ENCODE measurements around the gene SERPINB10. TPM values are rescaled to one million over a fixed set of nuclear protein-coding genes. Genes with fewer than 3 reads are reported as not detected.

SERPINB10 gene
- total RNA-seq = not detected

- DNase-seq (ENCODE audit: low spot score) (no peak), ATAC-seq (no peak)
Observed at GRCh38 chr18:63907664-63908063, at the start of gene SERPINB10. Gene SERPINB10, plus strand, starts transcription at chr18:63907958. Its CDS starts 7,553 bp downstream, at chr18:63915511.

- no peak for ATAC-seq
- no peak for DNase-seq (ENCODE audit: low spot score)
Observed at GRCh38 chr18:63858456-63858855, 49.3 kb upstream of the SERPINB10 start.

GRCh38 chr18:63859781-63860475 is 47.8 kb upstream of the SERPINB10 start:
- no peak for ATAC-seq

GRCh38 chr18:63860531-63860930 is 47.2 kb upstream of the SERPINB10 start:
- no peak for ATAC-seq

More at GRCh38 chr18:63859781-63860475, 47.8 kb upstream of the SERPINB10 start:
- DNase-seq (ENCODE audit: low spot score) = no peak

GRCh38 chr18:63867368-63868125 is 40.2 kb upstream of the SERPINB10 start:
- no peak for DNase-seq (ENCODE audit: low spot score)
- ATAC-seq = no peak

More at GRCh38 chr18:63860531-63860930, 47.2 kb upstream of the SERPINB10 start:
- DNase-seq (ENCODE audit: low spot score) = no peak

- DNase-seq (ENCODE audit: low spot score) (no peak), ATAC-seq (no peak)
Observed at GRCh38 chr18:63868546-63868945, 39.2 kb upstream of the SERPINB10 start.

GRCh38 chr18:63869374-63869773 is 38.4 kb upstream of the SERPINB10 start:
- no peak for DNase-seq (ENCODE audit: low spot score)
- no peak for ATAC-seq

- DNase-seq (ENCODE audit: low spot score) = no peak
- ATAC-seq = no peak
Observed at GRCh38 chr18:63869851-63870250, 37.9 kb upstream of the SERPINB10 start.

GRCh38 chr18:63871836-63872235 is 35.9 kb upstream of the SERPINB10 start:
- DNase-seq (ENCODE audit: low spot score) = no peak
- ATAC-seq = no peak

GRCh38 chr18:63872586-63872985 is 35.2 kb upstream of the SERPINB10 start:
- ATAC-seq = no peak
- DNase-seq (ENCODE audit: low spot score) = no peak

GRCh38 chr18:63878343-63878742 is 29.4 kb upstream of the SERPINB10 start:
- no peak for ATAC-seq
- DNase-seq (ENCODE audit: low spot score) = no peak

- ATAC-seq (no peak), DNase-seq (ENCODE audit: low spot score) (no peak)
Observed at GRCh38 chr18:63878925-63879324, 28.8 kb upstream of the SERPINB10 start.

GRCh38 chr18:63879709-63880108 is 28.0 kb upstream of the SERPINB10 start:
- ATAC-seq = no peak
- no peak for DNase-seq (ENCODE audit: low spot score)

- DNase-seq (ENCODE audit: low spot score) (no peak), ATAC-seq (no peak)
Observed at GRCh38 chr18:63881851-63882250, 25.9 kb upstream of the SERPINB10 start.

GRCh38 chr18:63882333-63883141 is 25.2 kb upstream of the SERPINB10 start:
- DNase-seq (ENCODE audit: low spot score) (no peak), ATAC-seq (no peak)

- ATAC-seq (no peak), DNase-seq (ENCODE audit: low spot score) (no peak)
Observed at GRCh38 chr18:63883617-63884016, 24.1 kb upstream of the SERPINB10 start.

- DNase-seq (ENCODE audit: low spot score) (no peak), ATAC-seq (no peak)
Observed at GRCh38 chr18:63887424-63887823, 20.3 kb upstream of the SERPINB10 start, which contains the start of gene SERPINB2. Gene SERPINB2, plus strand, starts transcription at chr18:63887705. Its CDS starts 3,740 bp downstream, at chr18:63891445.

- DNase-seq (ENCODE audit: low spot score) (no peak), ATAC-seq (no peak)
Observed at GRCh38 chr18:63888470-63889190, 19.1 kb upstream of the SERPINB10 start.

GRCh38 chr18:63889626-63890025 is 18.1 kb upstream of the SERPINB10 start:
- DNase-seq (ENCODE audit: low spot score) (no peak), ATAC-seq (no peak)

- ATAC-seq (no peak), DNase-seq (ENCODE audit: low spot score) (no peak)
Observed at GRCh38 chr18:63890237-63890949, 17.4 kb upstream of the SERPINB10 start.
